CD4-positive, alpha-beta T cell treated with Interleukin-15 for 4 hours (primary cell): ENCODE measurements around the gene HERC2.
"Not testable (repeated sequence)": the region's sequence is repeated elsewhere in the genome, so short reads cannot be mapped to it uniquely, and the experiment has no call there.

ENCODE experiments used
- DNase-seq: peaks from one replicate; pipeline ENCODE4 v3.0.0-alpha.2; 2020; ENCODE audit warnings: low spot score

HERC2 gene

GRCh38 chr15:28281876-28282275 is 40.1 kb downstream of the HERC2 start:
- no peak for DNase-seq

- DNase-seq: no peak
Measured at GRCh38 chr15:28274635-28275034, 47.3 kb downstream of the HERC2 start.

GRCh38 chr15:28273873-28274610 is 47.9 kb downstream of the HERC2 start:
- DNase-seq: no peak

GRCh38 chr15:28273468-28273867 is 48.5 kb downstream of the HERC2 start:
- no peak for DNase-seq

GRCh38 chr15:28272587-28272986 is 49.4 kb downstream of the HERC2 start:
- no peak for DNase-seq

- no peak for DNase-seq
Measured at GRCh38 chr15:28271697-28272260, 50.2 kb downstream of the HERC2 start.

GRCh38 chr15:28269097-28269496 is 52.9 kb downstream of the HERC2 start:
- DNase-seq: no peak

GRCh38 chr15:28267727-28268126 is 54.3 kb downstream of the HERC2 start:
- DNase-seq: no peak

GRCh38 chr15:28265334-28266019 is 56.5 kb downstream of the HERC2 start:
- DNase-seq: no peak

- no peak for DNase-seq
Measured at GRCh38 chr15:28264166-28264565, 57.8 kb downstream of the HERC2 start.

- DNase-seq: no peak
Measured at GRCh38 chr15:28262438-28262837, 59.5 kb downstream of the HERC2 start.

GRCh38 chr15:28260722-28261121 is 61.3 kb downstream of the HERC2 start:
- no peak for DNase-seq

- no peak for DNase-seq
Measured at GRCh38 chr15:28260317-28260716, 61.7 kb downstream of the HERC2 start.

GRCh38 chr15:28255965-28256364 is 66.0 kb downstream of the HERC2 start:
- DNase-seq: no peak

GRCh38 chr15:28252831-28253230 is 69.1 kb downstream of the HERC2 start:
- no peak for DNase-seq

GRCh38 chr15:28246605-28247004 is 75.4 kb downstream of the HERC2 start:
- no peak for DNase-seq

GRCh38 chr15:28243901-28244300 is 78.1 kb downstream of the HERC2 start:
- no peak for DNase-seq

GRCh38 chr15:28243399-28243798 is 78.6 kb downstream of the HERC2 start:
- DNase-seq: no peak

GRCh38 chr15:28238296-28238695 is 83.7 kb downstream of the HERC2 start:
- not testable (repeated sequence) for DNase-seq

- not testable (repeated sequence) for DNase-seq
Measured at GRCh38 chr15:28231743-28232142, 90.2 kb downstream of the HERC2 start.

GRCh38 chr15:28231336-28231735 is 90.6 kb downstream of the HERC2 start:
- not testable (repeated sequence) for DNase-seq

GRCh38 chr15:28228990-28229640 is 92.9 kb downstream of the HERC2 start:
- not testable (repeated sequence) for DNase-seq

GRCh38 chr15:28228096-28228495 is 93.9 kb downstream of the HERC2 start:
- DNase-seq: no peak
